Heart left ventricle (tissue), 16 donors: ENCODE data around the gene RARRES1. TPM values are rescaled to one million over a fixed set of nuclear protein-coding genes. Genes with fewer than 3 reads are reported as not detected.

Experiments
- ATAC-seq, 4 donors: fragments of 200-7000 bp; cut with Tn5 transposase; one replicate each; pipeline ENCODE4 v1.9.1; 2020 to 2022; ENCODE audit warnings: moderate library complexity in 4 of 4, mild to moderate bottlenecking in 3 of 4, moderate number of reproducible peaks in 1 of 4
- DNase-seq, 5 donors: peaks; one replicate each; pipeline ENCODE4 v3.0.0-alpha.2; 2020
- H3K27ac ChIP-seq, 12 donors: fragments of 200-600 bp; sonication (generic) in 4 of 12; one replicate each; pipeline versions ENCODE4 v1.5.0 to v1.8.0; 2016 to 2022; ENCODE audit warnings: mild to moderate bottlenecking in 2 of 12
- H3K27me3 ChIP-seq, 9 donors: fragments of 200-600 bp; sonication (generic) in 2 of 9; one replicate each; pipeline versions ENCODE4 v1.5.1 to v1.8.0; 2016 to 2022; ENCODE audit warnings: mild to moderate bottlenecking in 3 of 9
- H3K36me3 ChIP-seq, 9 donors: fragments of 200-600 bp; sonication (generic) in 2 of 9; one replicate each; pipeline versions ENCODE4 v1.5.0 to v1.8.0; 2018 to 2022; ENCODE audit warnings: mild to moderate bottlenecking in 2 of 9
- H3K4me1 ChIP-seq, 12 donors: fragments of 200-600 bp; sonication (generic) in 4 of 12; one replicate each; pipeline versions ENCODE4 v1.5.0 to v1.8.0; 2016 to 2022; ENCODE audit warnings: mild to moderate bottlenecking in 3 of 12
- H3K4me3 ChIP-seq, 12 donors: fragments of 200-600 bp; sonication (generic) in 4 of 12; one replicate each; pipeline versions ENCODE4 v1.5.0 to v1.8.0; 2017 to 2022; ENCODE audit warnings: mild to moderate bottlenecking in 9 of 12, moderate library complexity in 4 of 12
- H3K9me3 ChIP-seq, 12 donors: fragments of 200-600 bp; sonication (generic) in 4 of 12; one replicate each; pipeline versions ENCODE4 v1.5.0 to v1.8.0; 2016 to 2022; ENCODE audit warnings: mild to moderate bottlenecking in 1 of 12
- CTCF ChIP-seq, 12 donors: fragments of 200-600 bp; sonication (generic) in 4 of 12; IDR thresholded peaks; one replicate each; pipeline versions ENCODE4 v1.5.0 to v1.8.0; 2018 to 2022; ENCODE audit warnings: antibody characterized with exemption in 12 of 12, mild to moderate bottlenecking in 5 of 12
- POLR2A ChIP-seq, 2 donors: fragments of 450-650 bp; IDR thresholded peaks; one replicate each; pipeline ENCODE4 v1.6.1; 2017; ENCODE audit warnings: antibody characterized with exemption in 2 of 2, mild to moderate bottlenecking in 2 of 2, moderate library complexity in 2 of 2
- WGBS, 4 donors: extraction: QIAGEN DNeasy Blood & Tissue Kit in 2 of 4; methylation state at CpG; one replicate each; pipeline versions ENCODE4 v1.1.5 to v1.1.7; 2013 to 2018; 5-methylcytosine and 5-hydroxymethylcytosine counted together
- intact Hi-C, 10 donors: fragments of 100-400 bp; cut with DNase I; formaldehyde crosslinking; loops; one replicate each; pipeline versions ENCODE4 v1.11.1 to v1.14.2; 2022
- polyA plus RNA-seq, 2 donors: library from polyadenylated mRNA; stranded (reverse); fragments of 200-250 nt; gene quantifications; one replicate each; pipeline ENCODE4 v1.2.3, GENCODE V29; 2013
- total RNA-seq, 9 donors: library from RNA; depleted of rRNA in 2 of 9; stranded (reverse); fragments of >200 nt in 2 of 9; fragmentation: NEBNext Ultra II Directional in 3 of 9; extraction: Animal tissue kit (Norgen Biotek cat#: 25700) in 3 of 9; gene quantifications; one replicate each; pipeline versions ENCODE4 v1.1.0 to v1.2.4, GENCODE V29; 2016 to 2023
- donor health status: ischemic (EF 13 %, LVEDD 7.1; RV severe dilation, severe dysfunction).
- donor health status: healthy with polysubstance abuse.
- donor health status: DM: no; HTN: yes; CAD: no.
- donor health status: DM: no; HTN: no; CAD: no.
- donor health status: ischemic (EF 25% LVEDD 6.9; RV normal size, moderate dysfunction).
- donor health status: ischemic (EF 25% LVEDD 5.7; RV mildly dilated, moderate dysfunction).
- donor health status: healthy.
- donor health status: DM: yes; HTN: yes; CAD: no.
- donor health status: ischemic (EF 35%, LVEDD 5.7; RV mildly dilated, moderate dysfunction).
- donor health status: nonischemic (EF 11% LVEDD 7.7; RV severe dilation, severe dysfunction).
- donor health status: DM: yes; HTN: yes; CAD: no.
- donor health status: PGD.
- donor health status: ischemic (EF 29% LVEDD 5.4; RV normal size, mild dysfunction).
- donor health status: nonischemic (EF 23%, LVEDD 6.1; RV moderate dilation, normal function).

The RARRES1 gene
- total and polyA plus RNA-seq, 11 donors: 0.63 to 69.4 (median 3.6) TPM

- WGBS, 4 donors: 78 to 79% (median 79%) methylated on average over 2 of the region's 2 CpGs
- Histone ChIP-seq H3K27me3 (no peaks in the 10 kb centered on the region), H3K27ac (peak overlapping the region in 4 of 12 donors; percentile 11 to 85 (median 44)), H3K4me1 (peaks cover 0 to 38% (median 8%) of the 10 kb centered on the region in 12 donors), H3K4me3 (no peak overlapping the region), H3K36me3 (no peaks in the 10 kb centered on the region), H3K9me3 (no peaks in the 10 kb centered on the region)
- intact Hi-C loops: loop anchor here in 5 of 10 donors (5.0 kb wide), 4 partner anchors 33 to 48 kb away; partner anchors contain the start of gene RARRES1 (in 1 of the 5)
- ATAC-seq: peak in 2 of 4 donors; percentile 42 to 52
- no peak for DNase-seq
- no peak for TF ChIP-seq POLR2A (IDR thresholded peaks at IDR 0.05)
- TF ChIP-seq CTCF (IDR thresholded peaks at IDR 0.05): no peak
These were observed 42.7 kb upstream of the RARRES1 start for GRCh38 chr3:158774965-158775364.

- H3K9me3 ChIP-seq: no peaks in the 10 kb centered on the region
- peak overlapping the region in 4 of 12 donors; percentile 11 to 85 (median 35) for H3K27ac ChIP-seq
- WGBS, 4 donors: 83 to 86% (median 84%) methylated on average over 7 of the region's 7 CpGs
- ATAC-seq (peak in 2 of 4 donors; percentile 65 to 70), DNase-seq (no peak)
- H3K36me3 ChIP-seq: no peaks in the 10 kb centered on the region
- no peak overlapping the region for H3K4me3 ChIP-seq
- intact Hi-C loops: loop anchor here in 3 of 10 donors (5.0 kb wide), 2 partner anchors 42 to 47 kb away; partner anchors contain the start of gene RARRES1 (in 1 of the 3)
- TF ChIP-seq CTCF (IDR thresholded peaks at IDR 0.05) (no peak), POLR2A (IDR thresholded peaks at IDR 0.05) (no peak)
- no peaks in the 10 kb centered on the region for H3K27me3 ChIP-seq
- H3K4me1 ChIP-seq: peaks cover 0 to 46% (median 15%) of the 10 kb centered on the region in 12 donors
These were observed 41.9 kb upstream of the RARRES1 start for GRCh38 chr3:158773845-158774830.

- Histone ChIP-seq H3K36me3 (no peaks in the 10 kb centered on the region), H3K4me3 (no peak overlapping the region), H3K9me3 (no peaks in the 10 kb centered on the region), H3K27ac (peak overlapping the region in 1 of 12 donors; percentile 55), H3K27me3 (no peaks in the 10 kb centered on the region), H3K4me1 (peaks cover 0 to 56% (median 24%) of the 10 kb centered on the region in 12 donors)
- TF ChIP-seq CTCF (IDR thresholded peaks at IDR 0.05) (no peak), POLR2A (IDR thresholded peaks at IDR 0.05) (no peak)
- no peak for DNase-seq
- intact Hi-C loops: loop anchor here in 3 of 10 donors (5.0 kb wide), 2 partner anchors 41 to 46 kb away; partner anchors contain the start of gene RARRES1 (in 1 of the 3)
- ATAC-seq: no peak
These were observed 40.9 kb upstream of the RARRES1 start for GRCh38 chr3:158773166-158773565.

GRCh38 chr3:158771982-158772381, 39.7 kb upstream of the RARRES1 start:
- ATAC-seq (no peak), DNase-seq (no peak)
- intact Hi-C loops: loop anchor here in 3 of 10 donors (5.0 kb wide), 2 partner anchors 40 to 45 kb away; partner anchors contain the start of gene RARRES1 (in 1 of the 3)
- TF ChIP-seq CTCF (IDR thresholded peaks at IDR 0.05) (no peak), POLR2A (IDR thresholded peaks at IDR 0.05) (no peak)
- 82 to 87% (median 86%) methylated on average over 3 of the region's 3 CpGs for WGBS, 4 donors
- Histone ChIP-seq H3K9me3 (no peaks in the 10 kb centered on the region), H3K4me1 (peaks cover 0 to 58% (median 29%) of the 10 kb centered on the region in 12 donors), H3K36me3 (no peaks in the 10 kb centered on the region), H3K27me3 (no peaks in the 10 kb centered on the region), H3K4me3 (no peak overlapping the region), H3K27ac (peak overlapping the region in 1 of 12 donors; percentile 21)
